H1 (cell line): ENCODE data around the gene SEMA3G. TPM values are rescaled to one million over a fixed set of nuclear protein-coding genes. Genes with fewer than 3 reads are reported as not detected.

Source experiments
- CTCF ChIA-PET: fragments of 300-600 bp; sonication (Branson Sonifier 250); formaldehyde crosslinking; loops from one replicate; lab custom pipeline; 2021; ENCODE audit not compliant: partially characterized antibody; lab: Charles Lee
- POLR2A ChIA-PET: fragments of 300-600 bp; sonication (Branson Sonifier 250); formaldehyde crosslinking; loops from one replicate; lab custom pipeline; 2021; ENCODE audit warnings: inconsistent platforms; ENCODE audit not compliant: partially characterized antibody; lab: Charles Lee
- DNase-seq, 2 experiments: peaks; one replicate each; pipeline versions ENCODE4 v3.0.0 to v3.0.0-alpha.2; 2010 to 2022; ENCODE audit warnings: low spot score in 2 of 2, low read depth in 1 of 2, mixed read lengths in 1 of 2
- FAIRE-seq: peaks from 2 replicates; lab custom pipeline; 2011; peaks lifted over from hg19 to GRCh38; lab: Jason Lieb, UNC
- H2AFZ ChIP-seq: 2 replicates; pipeline ENCODE4 v1.8.1; 2012; ENCODE audit warnings: low read length, inconsistent platforms
- H2AK5ac ChIP-seq: 2 replicates; pipeline ENCODE4 v1.6.1; 2013; ENCODE audit warnings: low read depth, low read length
- H2BK120ac ChIP-seq: replicated peaks from 2 replicates; pipeline ENCODE3; 2013; ENCODE audit warnings: low read depth, low read length, inconsistent platforms
- H2BK12ac ChIP-seq: 2 replicates; pipeline ENCODE4 v1.6.1; 2013; ENCODE audit warnings: low read depth, low read length
- H2BK15ac ChIP-seq: 2 replicates; pipeline ENCODE4 v1.6.1; 2013; ENCODE audit warnings: low read length
- H2BK20ac ChIP-seq: 2 replicates; pipeline ENCODE4 v1.6.1; 2013; ENCODE audit warnings: low read length
- H2BK5ac ChIP-seq: 2 replicates; pipeline ENCODE4 v1.6.1; 2013; ENCODE audit warnings: low read depth, low read length
- H3K14ac ChIP-seq: 2 replicates; pipeline ENCODE4 v1.6.1; 2013; ENCODE audit warnings: inconsistent platforms; ENCODE audit not compliant: insufficient read length
- H3K18ac ChIP-seq: 2 replicates; pipeline ENCODE4 v1.6.1; 2013; ENCODE audit warnings: low read length; ENCODE audit errors: extremely low read depth
- H3K23ac ChIP-seq: 2 replicates; pipeline ENCODE4 v1.6.1; 2013; ENCODE audit warnings: inconsistent platforms; ENCODE audit not compliant: insufficient read length
- H3K23me2 ChIP-seq: 2 replicates; pipeline ENCODE4 v1.6.1; 2013; ENCODE audit warnings: low read depth, low read length
- H3K27ac ChIP-seq: 2 replicates; pipeline ENCODE4 v1.6.1; 2011; ENCODE audit warnings: low read depth, low read length, inconsistent platforms
- H3K27me3 ChIP-seq, 4 experiments: replicated peaks in 1 of 4; 1 replicate in 1 of 4; 2 replicates in 3 of 4; pipeline versions ENCODE4 v1.6.1 to v1.8.1; 2011 to 2013; ENCODE audit warnings: low read length in 3 of 4, mild to moderate bottlenecking in 3 of 4, inconsistent platforms in 2 of 4, mixed read lengths in 2 of 4, moderate library complexity in 1 of 4; ENCODE audit not compliant: control insufficient read depth in 3 of 4, insufficient read depth in 3 of 4; ENCODE audit errors: extremely low read depth in 1 of 4
- H3K36me3 ChIP-seq, 4 experiments: 2 replicates each; pipeline versions ENCODE4 v1.6.1 to v1.8.1; 2011 to 2013; ENCODE audit warnings: mild to moderate bottlenecking in 4 of 4, low read length in 3 of 4, moderate library complexity in 2 of 4, control low read depth in 1 of 4, inconsistent platforms in 1 of 4; ENCODE audit not compliant: insufficient read depth in 4 of 4, control insufficient read depth in 2 of 4
- H3K4ac ChIP-seq: replicated peaks from 2 replicates; pipeline ENCODE3; 2013; ENCODE audit warnings: low read length, low read depth, mixed read lengths, inconsistent platforms; ENCODE audit not compliant: insufficient read length
- H3K4me1 ChIP-seq, 4 experiments: replicated peaks in 1 of 4; 1 replicate in 1 of 4; 2 replicates in 3 of 4; pipeline versions ENCODE4 v1.6.1 to v1.8.1; 2011 to 2013; ENCODE audit warnings: low read length in 3 of 4, inconsistent platforms in 2 of 4, mixed read lengths in 1 of 4; ENCODE audit not compliant: insufficient read depth in 4 of 4, control insufficient read depth in 3 of 4
- H3K4me2 ChIP-seq, 2 experiments: 2 replicates each; pipeline versions ENCODE4 v1.6.1 to v1.8.1; 2011 to 2013; ENCODE audit warnings: low read depth in 2 of 2, low read length in 2 of 2, control low read depth in 1 of 2, inconsistent platforms in 1 of 2, mild to moderate bottlenecking in 1 of 2; ENCODE audit not compliant: insufficient read depth in 1 of 2
- H3K4me3 ChIP-seq, 4 experiments: fragments of 200-600, 300-600 bp in 1 of 4; sonication (generic), shearing (Covaris generic), sonication (Bioruptor Twin) in 1 of 4; 2 replicates each; pipeline versions ENCODE4 v1.5.1 to v1.8.1; 2011 to 2016; ENCODE audit warnings: low read length in 4 of 4, low read depth in 3 of 4, control low read depth in 2 of 4, inconsistent platforms in 2 of 4, mild to moderate bottlenecking in 2 of 4, mixed read lengths in 1 of 4, moderate library complexity in 1 of 4; ENCODE audit not compliant: insufficient read depth in 2 of 4; ENCODE audit errors: extremely low read depth in 1 of 4
- H3K56ac ChIP-seq: replicated peaks from 2 replicates; pipeline ENCODE3; 2013; ENCODE audit warnings: low read depth, mild to moderate bottlenecking, mixed read lengths, low read length, inconsistent platforms; ENCODE audit not compliant: insufficient read length
- H3K79me1 ChIP-seq: 2 replicates; pipeline ENCODE4 v1.6.1; 2013; ENCODE audit warnings: low read depth, low read length, control low read depth
- H3K79me2 ChIP-seq, 2 experiments: 2 replicates each; pipeline versions ENCODE4 v1.6.1 to v1.8.1; 2012 to 2013; ENCODE audit warnings: low read length in 2 of 2, mild to moderate bottlenecking in 2 of 2, inconsistent platforms in 1 of 2; ENCODE audit not compliant: insufficient read depth in 2 of 2, control insufficient read depth in 1 of 2
- H3K9ac ChIP-seq, 4 experiments: replicated peaks in 1 of 4; 1 replicate in 1 of 4; 2 replicates in 3 of 4; pipeline versions ENCODE4 v1.6.1 to v1.8.1; 2011 to 2013; ENCODE audit warnings: low read depth in 3 of 4, low read length in 3 of 4, control low read depth in 2 of 4, mild to moderate bottlenecking in 2 of 4, moderate library complexity in 2 of 4, inconsistent platforms in 1 of 4; ENCODE audit errors: extremely low read depth in 1 of 4
- H3K9me3 ChIP-seq, 2 experiments: 2 replicates each; pipeline versions ENCODE4 v1.6.1 to v1.8.1; 2012 to 2013; ENCODE audit warnings: mild to moderate bottlenecking in 2 of 2, moderate library complexity in 2 of 2, control low read depth in 1 of 2, inconsistent platforms in 1 of 2, low read depth in 1 of 2, low read length in 1 of 2, mixed read lengths in 1 of 2; ENCODE audit not compliant: insufficient read depth in 2 of 2
- H4K20me1 ChIP-seq, 2 experiments: replicated peaks in 1 of 2; 2 replicates each; pipeline versions ENCODE3 to v1.8.1; 2011 to 2013; ENCODE audit warnings: inconsistent platforms in 2 of 2, low read length in 2 of 2, mild to moderate bottlenecking in 1 of 2; ENCODE audit not compliant: insufficient read depth in 2 of 2, control insufficient read depth in 1 of 2
- H4K5ac ChIP-seq: 2 replicates; pipeline ENCODE4 v1.6.1; 2013; ENCODE audit warnings: low read length, low read depth, mixed read lengths, inconsistent platforms; ENCODE audit not compliant: insufficient read length
- H4K8ac ChIP-seq: 2 replicates; pipeline ENCODE4 v1.8.0; 2013; ENCODE audit warnings: mild to moderate bottlenecking, moderate library complexity, low read length, inconsistent platforms; ENCODE audit not compliant: insufficient read depth; ENCODE audit errors: extremely low read depth
- H4K91ac ChIP-seq: replicated peaks from 2 replicates; pipeline ENCODE3; 2013; ENCODE audit warnings: low read length, mixed read lengths, inconsistent platforms; ENCODE audit not compliant: insufficient read length
- CTBP2 ChIP-seq: IDR thresholded peaks from 2 replicates; pipeline ENCODE4 v1.7.0; 2011; ENCODE audit warnings: borderline replicate concordance, mild to moderate bottlenecking, moderate library complexity, mixed read lengths, low read length; ENCODE audit not compliant: insufficient read depth, insufficient read length
- HDAC6 ChIP-seq: IDR thresholded peaks from one replicate; pipeline ENCODE4 v1.7.1; 2012; ENCODE audit warnings: low read depth, mild to moderate bottlenecking, inconsistent platforms, low read length, moderate library complexity
- TAF7 ChIP-seq: optimal IDR thresholded peaks from 2 replicates; pipeline ENCODE3; 2011; ENCODE audit warnings: low read depth, mild to moderate bottlenecking, inconsistent platforms, low read length, moderate library complexity, borderline replicate concordance
- WGBS, 2 experiments: shearing (Covaris generic) in 1 of 2; methylation state at CpG; one replicate each; pipeline versions ENCODE4 v1.1.6 to v1.1.7; 2013 to 2015; ENCODE audit warnings: low lambda C conversion rate in 2 of 2, mixed read lengths in 2 of 2, inconsistent platforms in 1 of 2, low coverage in 1 of 2, missing lambda C conversion rate in 1 of 2; ENCODE audit not compliant: insufficient replicate concordance in 2 of 2, insufficient coverage in 1 of 2, insufficient read length in 1 of 2; ENCODE audit errors: extremely low coverage in 1 of 2, missing lambda C conversion rate in 1 of 2; 5-methylcytosine and 5-hydroxymethylcytosine counted together
- polyA plus RNA-seq, 7 experiments: library from polyadenylated mRNA; depleted of rRNA in 3 of 7; stranded (reverse) in 5 of 7; unstranded in 2 of 7; fragments of >200 nt in 5 of 7; fragments of 200-250 nt in 2 of 7; gene quantifications; 1 replicate in 5 of 7; 2 replicates in 1 of 7; 4 replicates in 1 of 7; pipeline versions ENCODE4 v1.2.1 to v1.2.3, GENCODE V29; 2011 to 2013; ENCODE audit warnings: missing spikeins in 2 of 7, mixed read lengths in 2 of 7
- total RNA-seq: library from RNA; stranded (reverse); fragmentation: NEBNext Ultra II Directional; extraction: Animal tissue kit (Norgen Biotek cat#: 25700); gene quantifications from 2 replicates; pipeline ENCODE4 v1.2.1, GENCODE V29; 2021

The SEMA3G gene
- total and polyA plus RNA-seq, 2 of the 8 experiments (the other 6 are each of a cell fraction or from before 2014, with no cell fraction given): 0.95 to 1.5 TPM

- TF ChIP-seq TAF7 (no peak), CTBP2 (no peak), HDAC6 (no peak)
- no peak overlapping the region for H3K9ac ChIP-seq
- no peak overlapping the region; the same call in 1 of the 2 replicates for H4K8ac ChIP-seq
- H3K79me2 ChIP-seq: no peaks in the 10 kb centered on the region
- H3K23ac ChIP-seq: no peak overlapping the region
- H3K4ac ChIP-seq: no peak overlapping the region
- H2BK15ac ChIP-seq: no peak overlapping the region
- no peak for DNase-seq
- no peak overlapping the region for H2AFZ ChIP-seq
- peaks cover 4% of the 10 kb centered on the region; the same call in 1 of the 2 replicates for H3K23me2 ChIP-seq
- ChIA-PET POLR2A (interaction anchor here (0.6 to 12.3 kb wide), 5 partner anchors 10 to 45 kb away, joined by 3 to 112 read pairs (median 4); partner anchors contain the start of gene TNNC1), CTCF (interaction anchor here (0.6 to 12.8 kb wide), 3 partner anchors 9 to 56 kb away, joined by 3 to 109 read pairs (median 13); partner anchors contain the start of gene TNNC1)
- no peak overlapping the region for H4K5ac ChIP-seq
- no peak overlapping the region for H3K56ac ChIP-seq
- H4K91ac ChIP-seq: no peak overlapping the region
- H3K4me2 ChIP-seq: no peak overlapping the region
- no peaks in the 10 kb centered on the region for H3K36me3 ChIP-seq
- H3K4me1 ChIP-seq: peaks cover 0 to 10% (median 4%) of the 10 kb centered on the region in 4 experiments; a peak in 4 of 7 replicates
- H3K9me3 ChIP-seq: no peaks in the 10 kb centered on the region
- 0 out of 7 replicates have a peak, but pooled peaks cover 0 to 2% (median 0%) of the 10 kb centered on the region in 4 experiments for H3K27me3 ChIP-seq
- WGBS, 2 experiments: 94% methylated on average over 12 of the region's 16 CpGs; no CpG with 5 or more reads in 1 of the 2 experiments
- no peak overlapping the region for H2AK5ac ChIP-seq
- no peak overlapping the region for H2BK120ac ChIP-seq
- H2BK20ac ChIP-seq: no peak overlapping the region
- H3K14ac ChIP-seq: no peak overlapping the region
- H3K4me3 ChIP-seq: no peak overlapping the region
- H2BK5ac ChIP-seq: no peak overlapping the region
- H3K79me1 ChIP-seq: peaks cover 3% of the 10 kb centered on the region; the same call in 1 of the 2 replicates
- no peak overlapping the region for H2BK12ac ChIP-seq
- H3K18ac ChIP-seq: no peak overlapping the region
- H3K27ac ChIP-seq: no peak overlapping the region
- no peaks in the 10 kb centered on the region for H4K20me1 ChIP-seq
- no peak for FAIRE-seq
Observed at GRCh38 chr3:52442409-52443267, 2.3 kb downstream of the SEMA3G start.
